CD14-positive monocyte (primary cell): ENCODE data around the gene MTFMT. TPM values are rescaled to one million over a fixed set of nuclear protein-coding genes. Genes with fewer than 3 reads are reported as not detected.

Source experiments
- DNase-seq, 3 donors: peaks; one replicate each; pipeline ENCODE4 v3.0.0-alpha.2; 2011 to 2022
- H2AFZ ChIP-seq: 2 replicates; pipeline ENCODE4 v1.6.0; 2012; ENCODE audit warnings: mild to moderate bottlenecking, low read depth, low read length, inconsistent platforms; ENCODE audit not compliant: insufficient read depth, poor library complexity, severe bottlenecking
- H3K27ac ChIP-seq, 2 donors: 1 replicate in 1 of 2; 2 replicates in 1 of 2; pipeline ENCODE4 v1.5.1; 2012 to 2013; ENCODE audit warnings: low read length in 2 of 2, control low read depth in 1 of 2, inconsistent platforms in 1 of 2, low read depth in 1 of 2, mild to moderate bottlenecking in 1 of 2
- H3K27me3 ChIP-seq, 2 donors: one replicate each; pipeline versions ENCODE4 v1.6.0 to v1.6.1; 2011 to 2013; ENCODE audit warnings: low read length in 2 of 2; ENCODE audit not compliant: control insufficient read depth in 2 of 2, insufficient read depth in 2 of 2
- H3K36me3 ChIP-seq, 2 donors: replicated peaks in 1 of 2; 1 replicate in 1 of 2; 2 replicates in 1 of 2; pipeline versions ENCODE4 v1.5.1 to v1.6.1; 2012 to 2013; ENCODE audit warnings: low read length in 2 of 2, control low read depth in 1 of 2, inconsistent platforms in 1 of 2, mild to moderate bottlenecking in 1 of 2; ENCODE audit not compliant: insufficient read depth in 2 of 2, control insufficient read depth in 1 of 2
- H3K4me1 ChIP-seq, 2 donors: 1 replicate in 1 of 2; 2 replicates in 1 of 2; pipeline versions ENCODE4 v1.5.1 to v1.6.1; 2012 to 2013; ENCODE audit warnings: low read length in 2 of 2, control low read depth in 1 of 2, inconsistent platforms in 1 of 2, mild to moderate bottlenecking in 1 of 2, moderate library complexity in 1 of 2; ENCODE audit not compliant: insufficient read depth in 2 of 2, control insufficient read depth in 1 of 2
- H3K4me2 ChIP-seq: replicated peaks from 2 replicates; pipeline ENCODE3; 2012; ENCODE audit warnings: low read length, moderate library complexity, mild to moderate bottlenecking; ENCODE audit not compliant: poor library complexity, severe bottlenecking; ENCODE audit errors: extremely low read depth
- H3K4me3 ChIP-seq, 3 experiments: fragments of 200-600 bp in 1 of 3; sonication (generic) in 1 of 3; replicated peaks in 1 of 3; 1 replicate in 2 of 3; 2 replicates in 1 of 3; pipeline ENCODE4 v1.5.1; 2011 to 2013; ENCODE audit warnings: low read length in 3 of 3, mild to moderate bottlenecking in 3 of 3, control low read depth in 2 of 3, low read depth in 2 of 3, inconsistent platforms in 1 of 3, moderate library complexity in 1 of 3
- H3K79me2 ChIP-seq: 2 replicates; pipeline ENCODE4 v1.6.0; 2012; ENCODE audit warnings: mild to moderate bottlenecking, control low read depth, inconsistent platforms, low read length, moderate library complexity; ENCODE audit not compliant: insufficient read depth
- H3K9ac ChIP-seq: 2 replicates; pipeline ENCODE4 v1.6.0; 2017; ENCODE audit warnings: low read length, mild to moderate bottlenecking; ENCODE audit not compliant: insufficient read depth, poor library complexity, severe bottlenecking
- H3K9me3 ChIP-seq, 2 donors: replicated peaks in 1 of 2; 1 replicate in 1 of 2; 2 replicates in 1 of 2; pipeline versions ENCODE4 v1.5.1 to v1.6.1; 2012 to 2013; ENCODE audit warnings: low read length in 2 of 2, control low read depth in 1 of 2; ENCODE audit not compliant: control insufficient read depth in 1 of 2, insufficient read depth in 1 of 2
- H4K20me1 ChIP-seq: 2 replicates; pipeline ENCODE4 v1.6.0; 2012; ENCODE audit warnings: mild to moderate bottlenecking, low read length, control low read depth, moderate library complexity; ENCODE audit not compliant: insufficient read depth
- H3K27ac Mint-ChIP-seq, 7 donors: one replicate each; pipeline ENCODE4 v1.8.0; 2020; ENCODE audit warnings: mild to moderate bottlenecking in 7 of 7, mixed read lengths in 7 of 7, moderate library complexity in 6 of 7, inconsistent platforms in 2 of 7
- H3K27me3 Mint-ChIP-seq, 3 donors: one replicate each; pipeline ENCODE4 v1.8.0; 2021 to 2022; ENCODE audit warnings: low read depth in 3 of 3, mild to moderate bottlenecking in 3 of 3, mixed read lengths in 3 of 3, moderate library complexity in 3 of 3, inconsistent platforms in 1 of 3
- H3K36me3 Mint-ChIP-seq, 2 donors: one replicate each; pipeline ENCODE4 v1.8.0; 2020; ENCODE audit warnings: mixed read lengths in 2 of 2, inconsistent platforms in 1 of 2, mild to moderate bottlenecking in 1 of 2
- H3K4me1 Mint-ChIP-seq: one replicate; pipeline ENCODE4 v1.8.0; 2020; ENCODE audit warnings: mild to moderate bottlenecking, mixed read lengths
- H3K4me3 Mint-ChIP-seq, 2 donors: one replicate each; pipeline ENCODE4 v1.8.0; 2020; ENCODE audit warnings: mild to moderate bottlenecking in 2 of 2, mixed read lengths in 2 of 2, moderate library complexity in 1 of 2
- H3K9me3 Mint-ChIP-seq, 7 donors: one replicate each; pipeline ENCODE4 v1.8.0; 2020 to 2022; ENCODE audit warnings: mixed read lengths in 7 of 7, mild to moderate bottlenecking in 6 of 7, moderate library complexity in 6 of 7, inconsistent platforms in 2 of 7
- CTCF ChIP-seq: fragments of 200-600 bp; IDR thresholded peaks from one replicate; pipeline ENCODE4 v1.8.0; 2022; ENCODE audit warnings: antibody characterized with exemption, mild to moderate bottlenecking
- WGBS: methylation state at CpG from one replicate; pipeline ENCODE4 v1.1.5; 2013; ENCODE audit warnings: missing lambda C conversion rate; ENCODE audit not compliant: insufficient coverage; 5-methylcytosine and 5-hydroxymethylcytosine counted together
- intact Hi-C, 2 donors: fragments of 100-400 bp; cut with micrococcal nuclease; formaldehyde crosslinking; loops; one replicate each; pipeline versions ENCODE4 v1.15.0 to v1.15.1; 2023
- polyA plus RNA-seq, 3 donors: library from polyadenylated mRNA; depleted of rRNA in 1 of 3; unstranded in 2 of 3; stranded (reverse) in 1 of 3; fragments of 300-500 nt in 2 of 3; fragments of >200 nt in 1 of 3; fragmentation: Illumina TruSeq in 2 of 3; gene quantifications; 1 replicate in 2 of 3; 2 replicates in 1 of 3; pipeline ENCODE4 v1.2.3, GENCODE V29; 2012 to 2021

MTFMT gene
- polyA plus RNA-seq, 3 donors, result 5.1 to 10.8 (median 9.0) TPM

GRCh38 chr15:65069779-65070546, 40.5 kb upstream of the MTFMT start:
- no peaks in the 10 kb centered on the region for H4K20me1 ChIP-seq
- 94% methylated on average over 4 of the region's 5 CpGs for WGBS
- H3K9ac ChIP-seq, result no peak overlapping the region
- Mint-ChIP-seq H3K27ac (no peak overlapping the region), H3K4me1 (peaks cover 3% of the 10 kb centered on the region), H3K36me3 (peaks cover 0 to 4% of the 10 kb centered on the region in 2 donors), H3K4me3 (no peak overlapping the region), H3K27me3 (peaks cover 39 to 53% (median 48%) of the 10 kb centered on the region in 3 donors), H3K9me3 (peaks cover 0 to 7% (median 0%) of the 10 kb centered on the region in 7 donors)
- H3K4me2 ChIP-seq, result no peak overlapping the region
- H3K9me3 ChIP-seq, result peaks cover 0 to 8% of the 10 kb centered on the region in 2 donors
- no peak overlapping the region for H3K27ac ChIP-seq
- H3K4me1 ChIP-seq, result peaks cover 0 to 8% of the 10 kb centered on the region in 2 donors
- H3K27me3 ChIP-seq, result peaks cover 33 to 39% of the 10 kb centered on the region in 2 donors
- no peak overlapping the region for H2AFZ ChIP-seq
- DNase-seq, result no peak
- no peak for TF ChIP-seq CTCF
- intact Hi-C loops, result no loop called here
- no peaks in the 10 kb centered on the region for H3K79me2 ChIP-seq
- H3K4me3 ChIP-seq, result no peak overlapping the region
- no peaks in the 10 kb centered on the region for H3K36me3 ChIP-seq

GRCh38 chr15:65069179-65069578, 39.7 kb upstream of the MTFMT start:
- H4K20me1 ChIP-seq, result no peaks in the 10 kb centered on the region
- H2AFZ ChIP-seq, result no peak overlapping the region
- peaks cover 0 to 8% of the 10 kb centered on the region in 2 donors for H3K9me3 ChIP-seq
- H3K79me2 ChIP-seq, result no peaks in the 10 kb centered on the region
- H3K36me3 Mint-ChIP-seq, result peaks cover 0 to 4% of the 10 kb centered on the region in 2 donors
- H3K4me3 Mint-ChIP-seq, result no peak overlapping the region
- no peak overlapping the region for H3K9ac ChIP-seq
- peaks cover 42 to 57% (median 54%) of the 10 kb centered on the region in 3 donors for H3K27me3 Mint-ChIP-seq
- H3K4me3 ChIP-seq, result no peak overlapping the region
- H3K27ac Mint-ChIP-seq, result no peak overlapping the region
- intact Hi-C loops, result no loop called here
- peaks cover 0 to 7% (median 0%) of the 10 kb centered on the region in 7 donors for H3K9me3 Mint-ChIP-seq
- peaks cover 33 to 40% of the 10 kb centered on the region in 2 donors for H3K27me3 ChIP-seq
- no CpG with 5 or more reads among the region's 1 CpG for WGBS
- H3K36me3 ChIP-seq, result no peaks in the 10 kb centered on the region
- peaks cover 3% of the 10 kb centered on the region for H3K4me1 Mint-ChIP-seq
- no peak for DNase-seq
- TF ChIP-seq CTCF, result no peak
- peaks cover 0 to 8% of the 10 kb centered on the region in 2 donors for H3K4me1 ChIP-seq
- H3K27ac ChIP-seq, result no peak overlapping the region
- H3K4me2 ChIP-seq, result no peak overlapping the region
